GM18870 (cell line): ENCODE data around the gene SMC1A.
"Not testable (repeated sequence)": the region's sequence is repeated elsewhere in the genome, so short reads cannot be mapped to it uniquely, and the experiment has no call there.

Experiments
- ATAC-seq: cut with Tn5 transposase; IDR thresholded peaks from one replicate; pipeline ENCODE4 v1.9.1; 2021; ENCODE audit warnings: moderate library complexity; ENCODE audit not compliant: unreplicated experiment

Gene SMC1A

DNA sequence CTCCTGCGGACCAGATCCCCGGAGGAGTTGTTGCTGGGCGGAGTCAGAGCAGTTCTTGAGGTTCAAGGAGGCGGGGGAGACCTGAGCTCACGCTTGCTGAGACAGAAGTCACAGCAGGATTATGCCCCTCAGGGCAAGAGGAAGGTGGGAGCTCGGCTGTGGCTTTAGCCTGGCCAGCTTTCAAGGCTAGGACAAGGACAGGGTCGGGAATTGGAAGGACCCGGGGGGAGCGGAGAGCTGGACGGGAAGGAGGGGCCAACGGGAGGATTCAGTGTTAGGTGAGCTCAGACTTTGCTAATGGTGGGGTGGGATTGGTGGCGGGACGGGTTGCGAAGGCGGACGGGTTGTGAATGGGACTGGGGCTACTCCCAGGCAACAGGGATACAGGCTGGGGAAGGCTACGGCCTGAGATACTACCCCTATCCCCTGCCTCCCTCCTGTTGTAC is 430 bp upstream of the SMC1A start, which contains the start of gene RIBC1:
RIBC1 (plus strand) TSS at position 13 of the 446 bp plus-strand sequence. CDS start 3,404 bp downstream, outside the sequence.
- no peak for ATAC-seq

- peak; percentile 2 for ATAC-seq
Observed at GRCh38 chrX:53421772-53422085, 725 bp downstream of the SMC1A start.

GRCh38 chrX:53421125-53421524 is 1.3 kb downstream of the SMC1A start:
- ATAC-seq, result no peak

- not testable (repeated sequence) for ATAC-seq
Observed at GRCh38 chrX:53420351-53420750, 2.1 kb downstream of the SMC1A start.

DNA sequence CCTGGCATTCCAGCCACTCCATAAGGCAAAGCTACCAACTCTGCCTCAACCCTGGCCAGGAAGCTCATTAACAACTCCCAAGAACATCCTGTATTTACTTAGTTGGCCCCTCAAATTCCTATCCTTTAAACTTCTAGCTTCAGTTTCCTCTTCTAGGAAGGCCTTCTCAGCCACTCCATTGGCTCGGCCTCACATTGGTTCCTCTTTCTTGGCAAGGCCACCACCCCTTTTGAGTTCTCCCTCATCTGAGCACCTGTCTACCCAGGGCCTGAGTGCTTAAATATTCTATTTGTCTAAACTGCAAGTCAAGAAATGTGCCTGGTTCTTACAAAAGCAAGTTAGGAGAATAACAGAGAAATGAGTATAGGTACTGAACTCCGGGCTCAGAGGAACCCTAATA is 10.0 kb downstream of the SMC1A start:
- no peak for ATAC-seq

DNA sequence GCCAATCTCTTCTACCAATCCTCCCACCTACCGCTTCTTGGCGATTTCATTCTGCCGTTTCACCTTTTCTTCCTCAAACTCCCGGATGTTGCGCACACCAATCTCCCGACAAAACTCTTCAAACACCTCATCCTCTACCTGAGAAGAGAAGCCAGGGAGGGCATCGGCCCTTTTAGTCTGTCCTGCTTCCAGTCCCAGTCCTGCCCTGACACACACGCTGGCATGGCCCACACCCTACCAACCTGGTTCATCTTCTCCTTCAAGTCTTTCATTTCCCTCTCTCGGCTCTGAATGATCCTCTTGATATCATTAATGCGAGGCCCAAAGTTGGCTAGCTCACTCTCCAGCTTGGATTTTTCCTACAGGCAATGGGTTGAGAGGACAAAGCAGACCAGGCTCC is 18.9 kb downstream of the SMC1A start:
- ATAC-seq, result no peak

DNA sequence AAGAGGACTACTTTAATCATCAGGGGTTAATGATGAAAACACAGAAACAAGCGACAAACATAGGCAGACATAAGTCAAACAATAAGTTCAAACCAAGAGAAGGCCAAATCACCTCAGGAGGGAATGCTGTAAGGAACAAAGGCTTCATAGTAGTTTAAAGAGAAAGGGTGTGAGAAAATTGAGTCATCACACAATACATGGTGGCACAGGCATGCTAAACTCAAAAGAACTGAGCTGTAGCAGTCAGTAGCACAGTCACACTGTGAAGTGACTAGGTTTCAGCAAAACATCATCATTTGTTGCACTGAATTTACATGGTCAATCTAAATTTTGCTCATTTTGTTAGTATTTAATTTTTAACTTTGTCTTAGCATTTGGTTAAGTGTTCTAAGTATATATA is 24.2 kb downstream of the SMC1A start:
- ATAC-seq, result no peak

GRCh38 chrX:53395605-53396298 is 26.7 kb downstream of the SMC1A start:
- no peak for ATAC-seq

- no peak for ATAC-seq
Observed at GRCh38 chrX:53383376-53384076, 38.9 kb downstream of the SMC1A start.

GRCh38 chrX:53379747-53380146 is 42.7 kb downstream of the SMC1A start:
- ATAC-seq, result no peak

GRCh38 chrX:53379008-53379710 is 43.3 kb downstream of the SMC1A start:
- ATAC-seq, result no peak

GRCh38 chrX:53377464-53377863 is 45.0 kb downstream of the SMC1A start:
- ATAC-seq, result no peak

DNA sequence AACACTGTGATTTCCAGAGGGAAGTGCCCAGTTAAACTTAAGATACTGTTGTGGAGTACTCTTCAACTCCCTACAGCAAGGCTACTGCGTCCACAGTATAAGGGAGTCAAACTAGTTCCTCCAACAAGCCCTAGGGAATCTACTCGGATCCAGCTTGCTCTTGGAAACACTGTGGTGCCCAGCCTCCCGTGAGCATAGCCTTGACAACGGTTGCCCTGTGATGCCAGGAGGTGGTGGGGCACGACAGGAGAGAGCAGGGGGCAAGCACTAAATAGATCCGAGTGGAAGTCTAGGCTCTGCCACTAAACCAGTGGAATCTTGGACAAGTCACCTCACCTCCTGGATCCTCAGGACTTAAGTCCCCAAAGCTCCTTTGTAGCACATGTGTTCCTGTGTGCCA is 45.6 kb downstream of the SMC1A start:
- ATAC-seq, result no peak

DNA sequence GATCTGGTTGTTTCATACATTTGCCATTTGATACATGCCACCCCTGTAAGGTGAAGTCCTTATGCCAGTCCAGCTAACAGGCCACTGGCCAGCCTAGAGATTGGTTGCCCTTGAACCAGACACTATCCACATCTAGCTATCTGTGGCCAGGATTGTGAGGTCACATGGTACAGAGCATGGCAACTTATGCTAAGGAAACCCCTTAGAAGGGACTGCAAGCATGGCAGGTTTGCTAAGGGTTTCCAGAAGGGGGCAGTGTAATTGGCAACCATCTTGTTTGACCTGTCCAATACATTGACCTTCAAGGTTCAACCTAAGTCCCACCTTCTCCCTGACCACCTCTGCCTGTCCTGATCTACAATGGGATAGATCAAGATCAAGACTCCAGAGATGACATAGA is 47.5 kb downstream of the SMC1A start:
- no peak for ATAC-seq

DNA sequence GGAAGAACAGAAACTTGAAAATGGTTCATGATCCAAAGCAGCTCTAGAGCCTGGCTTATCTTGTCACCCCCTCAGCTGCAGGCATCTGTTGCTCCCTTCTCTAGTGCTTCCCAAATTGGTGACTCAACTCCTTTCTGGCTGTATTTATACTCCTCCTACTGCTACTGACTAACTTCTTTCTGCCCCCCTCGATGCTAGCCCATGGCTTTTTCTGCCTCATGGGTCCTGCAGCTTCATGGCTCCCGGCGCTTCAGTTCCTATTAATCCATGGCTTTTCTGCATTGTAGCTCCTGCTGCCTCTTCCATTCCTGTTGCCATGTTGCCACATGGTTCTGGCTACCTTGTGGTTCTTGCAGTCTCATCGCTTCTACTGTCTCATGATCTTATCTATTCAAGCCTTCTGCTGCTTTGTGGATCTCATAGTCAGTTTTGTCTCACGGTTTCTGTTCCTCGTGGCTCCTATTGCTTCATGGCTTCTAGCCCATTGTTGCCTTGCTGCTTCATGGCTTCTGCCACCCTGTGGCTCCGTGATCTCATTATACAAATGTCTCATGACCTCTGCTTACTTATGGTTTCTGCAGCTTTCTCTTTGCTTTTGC is 48.1 kb downstream of the SMC1A start:
- no peak for ATAC-seq

DNA sequence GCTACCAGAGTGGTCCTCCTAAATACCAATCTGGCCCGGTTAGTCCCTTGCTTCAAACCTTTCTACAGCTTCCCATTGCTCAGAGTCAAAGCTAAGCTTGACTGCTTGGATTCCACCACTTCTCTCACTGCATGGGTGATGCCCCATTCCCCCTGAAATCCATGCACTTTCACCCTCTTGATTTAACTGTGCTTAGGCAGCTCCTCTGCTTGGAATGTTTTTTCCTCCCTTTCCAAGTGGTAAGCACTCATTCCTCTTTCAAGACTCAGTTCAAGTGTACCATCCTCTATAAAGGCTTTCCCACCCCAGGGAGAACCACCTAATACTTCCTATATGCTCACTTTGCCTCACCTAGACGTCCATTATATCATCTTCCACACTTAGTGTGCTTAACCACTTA is 49.1 kb downstream of the SMC1A start:
- ATAC-seq, result no peak

GRCh38 chrX:53366454-53366853 is 56.0 kb downstream of the SMC1A start:
- not testable (repeated sequence) for ATAC-seq

- no peak for ATAC-seq
Observed at GRCh38 chrX:53362449-53362848, 60.0 kb downstream of the SMC1A start.

GRCh38 chrX:53357799-53358530 is 64.5 kb downstream of the SMC1A start:
- no peak for ATAC-seq

DNA sequence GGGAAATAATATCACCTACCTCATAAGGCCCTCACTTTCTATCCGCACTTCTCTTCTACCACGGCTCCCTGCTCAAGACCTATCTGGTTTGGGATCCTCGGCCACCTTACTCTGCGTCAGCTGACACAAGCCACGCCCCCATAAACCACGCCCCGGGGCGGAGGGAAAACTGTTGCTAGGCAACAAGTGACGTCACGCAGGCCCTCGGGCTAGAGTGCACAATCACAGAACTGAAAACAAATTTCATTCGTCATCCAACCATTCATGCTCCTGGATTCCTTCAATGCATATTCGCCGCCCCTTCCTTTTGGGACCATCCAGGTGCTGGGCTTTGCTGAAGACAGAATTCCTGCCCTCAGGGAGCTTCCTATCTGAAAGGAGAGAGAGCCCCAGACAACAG is 66.3 kb downstream of the SMC1A start:
- no peak for ATAC-seq

- ATAC-seq, result no peak
Observed at GRCh38 chrX:53354669-53355068, 67.8 kb downstream of the SMC1A start.
